NCI-H460 (cell line): ENCODE measurements around the gene ZMAT5. TPM values are rescaled to one million over a fixed set of nuclear protein-coding genes. Genes with fewer than 3 reads are reported as not detected.
A peak's percentile ranks its signal among the peaks of the same experiment; 100 is the strongest.

Experiments used
- DNase-seq: peaks from one replicate; pipeline ENCODE4 v3.0.0-alpha.2; 2016; ENCODE audit warnings: low read depth; ENCODE audit errors: extremely low read depth
- total RNA-seq: library from RNA; depleted of rRNA; stranded (reverse); fragments of >200 nt; shearing (Covaris generic); gene quantifications from 2 replicates; pipeline ENCODE4 v1.2.3, GENCODE V29; 2014

ZMAT5 gene
- total RNA-seq, 1 experiment from 2014 or later, result 13.2 TPM

- DNase-seq, result no peak
Measured at GRCh38 chr22:29733362-29734201, 33.2 kb downstream of the ZMAT5 start.

- no peak for DNase-seq
Measured at GRCh38 chr22:29732883-29733282, 33.9 kb downstream of the ZMAT5 start.

GRCh38 chr22:29731058-29731850 lies 35.6 kb downstream of the ZMAT5 start:
- DNase-seq, result no peak

GRCh38 chr22:29729161-29729560 lies 37.6 kb downstream of the ZMAT5 start:
- no peak for DNase-seq

- peak; percentile 17 for DNase-seq
Measured at GRCh38 chr22:29727131-29727523, 39.7 kb downstream of the ZMAT5 start.

GRCh38 chr22:29726512-29727130 lies 40.2 kb downstream of the ZMAT5 start:
- DNase-seq, result no peak

GRCh38 chr22:29726106-29726505 lies 40.7 kb downstream of the ZMAT5 start:
- no peak for DNase-seq

- DNase-seq, result no peak
Measured at GRCh38 chr22:29724843-29725242, 42.0 kb downstream of the ZMAT5 start.

- no peak for DNase-seq
Measured at GRCh38 chr22:29723766-29724165, 43.0 kb downstream of the ZMAT5 start.

- no peak for DNase-seq
Measured at GRCh38 chr22:29722587-29722986, 44.2 kb downstream of the ZMAT5 start.

- no peak for DNase-seq
Measured at GRCh38 chr22:29722151-29722550, 44.7 kb downstream of the ZMAT5 start.

- DNase-seq, result no peak
Measured at GRCh38 chr22:29720811-29721323, 45.9 kb downstream of the ZMAT5 start.

- no peak for DNase-seq
Measured at GRCh38 chr22:29719899-29720645, 46.7 kb downstream of the ZMAT5 start, which contains the start of gene CABP7. Gene CABP7 (plus strand): TSS chr22:29720003. CDS start chr22:29720425, 422 bp downstream.

GRCh38 chr22:29718949-29719898 lies 47.6 kb downstream of the ZMAT5 start:
- no peak for DNase-seq

GRCh38 chr22:29717789-29718188 lies 49.0 kb downstream of the ZMAT5 start:
- DNase-seq, result no peak

- peak; percentile 56 for DNase-seq
Measured at GRCh38 chr22:29716814-29717545, 49.8 kb downstream of the ZMAT5 start.

- no peak for DNase-seq
Measured at GRCh38 chr22:29715705-29716104, 51.1 kb downstream of the ZMAT5 start.

GRCh38 chr22:29715240-29715639 lies 51.6 kb downstream of the ZMAT5 start:
- no peak for DNase-seq
